AG08395 (cell line): ENCODE results near the gene CNNM4.
A peak's percentile ranks its signal among the peaks of the same experiment; 100 is the strongest.

ENCODE experiments used
- DNase-seq: peaks from one replicate; pipeline ENCODE4 v3.0.0; 2012; ENCODE audit warnings: mixed read lengths, low spot score

CNNM4 gene

DNA sequence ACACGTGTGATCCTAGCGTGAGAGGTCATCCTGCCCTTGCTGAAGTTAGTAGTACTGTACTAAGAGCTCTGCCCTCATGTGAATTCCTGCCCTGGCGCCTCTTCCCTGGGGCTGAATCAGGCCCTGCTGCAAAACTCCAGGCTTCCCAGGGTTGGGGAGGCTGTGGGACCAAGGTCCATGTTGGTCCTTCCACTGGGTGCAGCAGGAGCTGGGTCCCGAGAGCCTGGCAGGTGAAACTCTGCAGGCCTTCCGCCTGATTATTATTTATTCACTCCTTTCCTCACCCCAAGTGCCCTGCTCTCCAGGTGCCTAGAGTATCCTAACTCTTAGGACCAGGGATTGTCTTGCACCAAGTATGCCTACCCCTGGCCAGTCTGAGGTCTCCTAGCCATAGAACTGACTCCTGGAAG, 50.1 kb downstream of the CNNM4 start:
- DNase-seq: no peak

- DNase-seq: peak; percentile 44
Observed at GRCh38 chr2:96811917-96812316, 51.2 kb downstream of the CNNM4 start.

DNA sequence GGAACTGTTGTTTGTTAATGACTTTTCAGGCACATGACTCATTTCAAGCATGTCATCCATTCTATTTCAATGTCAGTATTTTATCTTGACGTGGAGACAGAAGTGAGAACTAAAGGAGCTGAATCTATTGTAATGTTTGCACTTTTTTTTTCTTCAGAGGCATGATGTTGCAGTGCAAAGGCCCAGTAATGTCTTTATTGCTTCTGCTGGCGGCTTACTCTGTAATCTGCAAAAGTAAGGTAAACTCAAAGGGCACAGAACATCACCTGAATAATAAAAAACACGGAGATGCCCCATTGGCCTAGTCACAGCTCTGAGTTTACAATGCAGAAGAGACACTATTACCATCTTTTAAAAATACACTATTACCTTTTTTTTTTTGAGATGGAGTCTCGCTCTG, 53.0 kb downstream of the CNNM4 start:
- DNase-seq: no peak

DNA sequence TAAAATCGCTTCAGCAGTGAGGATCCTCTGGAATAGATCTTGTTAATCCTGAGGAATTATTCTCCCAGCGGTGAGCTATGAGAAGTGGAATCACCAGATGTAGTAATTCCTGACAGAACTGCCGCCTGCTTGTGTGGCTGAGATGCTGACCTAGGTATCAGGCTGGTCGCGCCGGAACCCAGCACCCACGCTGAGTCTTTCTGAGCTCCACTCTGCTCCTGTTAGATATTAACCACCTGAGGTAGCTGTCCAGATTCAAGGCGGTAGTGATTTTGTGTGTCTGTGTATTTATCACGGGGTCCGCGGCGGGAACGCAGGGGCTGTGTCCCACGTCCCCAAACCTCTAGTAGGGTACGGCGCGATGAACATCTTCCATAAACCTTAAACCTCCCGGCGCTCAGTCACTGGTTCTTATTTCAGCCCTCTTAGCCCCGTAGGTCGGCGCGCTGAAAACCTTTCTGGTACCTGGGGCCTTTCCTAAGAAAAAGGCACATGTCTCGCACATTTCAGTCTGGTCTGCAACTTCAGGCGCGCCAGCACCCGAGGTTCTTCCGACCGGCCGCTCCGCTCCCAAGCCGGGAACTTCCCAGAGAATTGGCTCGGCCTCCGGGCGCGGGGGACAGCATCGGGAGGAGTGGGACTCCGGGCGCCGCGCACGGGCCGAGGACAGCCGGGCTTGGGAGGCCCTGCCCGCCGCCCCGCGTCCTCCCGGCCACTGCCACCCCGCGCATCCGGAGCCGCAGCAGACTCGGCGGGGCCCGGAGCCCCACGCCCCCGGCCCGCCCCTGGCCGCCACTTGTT, 54.8 kb downstream of the CNNM4 start:
- DNase-seq: peak; percentile 45

DNA sequence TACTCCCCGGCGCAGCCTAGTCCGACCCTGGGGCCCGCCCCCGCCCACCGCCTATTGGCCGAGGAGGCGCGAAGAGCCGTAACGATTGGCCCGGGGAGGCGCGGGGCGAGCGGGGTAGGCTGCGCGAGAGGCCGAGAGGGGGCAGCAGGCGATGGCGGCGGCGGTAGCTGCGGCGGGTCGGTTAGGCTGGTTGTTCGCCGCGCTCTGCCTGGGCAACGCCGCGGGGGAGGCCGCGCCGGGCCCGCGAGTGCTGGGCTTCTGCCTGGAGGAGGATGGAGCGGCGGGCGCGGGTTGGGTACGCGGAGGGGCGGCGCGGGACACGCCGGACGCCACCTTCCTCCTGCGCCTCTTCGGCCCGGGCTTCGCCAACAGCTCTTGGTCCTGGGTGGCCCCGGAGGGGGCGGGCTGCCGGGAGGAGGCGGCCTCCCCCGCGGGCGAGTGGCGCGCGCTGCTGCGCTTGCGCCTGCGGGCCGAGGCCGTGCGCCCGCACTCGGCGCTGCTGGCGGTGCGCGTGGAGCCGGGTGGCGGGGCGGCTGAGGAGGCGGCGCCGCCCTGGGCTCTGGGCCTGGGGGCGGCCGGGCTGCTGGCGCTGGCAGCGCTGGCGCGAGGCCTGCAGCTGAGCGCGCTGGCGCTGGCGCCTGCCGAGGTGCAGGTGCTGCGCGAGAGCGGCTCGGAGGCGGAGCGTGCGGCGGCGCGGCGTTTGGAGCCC, 55.6 kb downstream of the CNNM4 start, which contains the start of gene CNNM3:
TSS of gene CNNM3 (plus strand) at position 142 of the 709 bp plus-strand sequence. CDS start at position 152, 10 bp downstream.
- peak; percentile 99 for DNase-seq

- DNase-seq: peak; percentile 15
Observed at GRCh38 chr2:96816836-96817702, 56.4 kb downstream of the CNNM4 start.

GRCh38 chr2:96817882-96818281, 57.2 kb downstream of the CNNM4 start:
- no peak for DNase-seq

DNA sequence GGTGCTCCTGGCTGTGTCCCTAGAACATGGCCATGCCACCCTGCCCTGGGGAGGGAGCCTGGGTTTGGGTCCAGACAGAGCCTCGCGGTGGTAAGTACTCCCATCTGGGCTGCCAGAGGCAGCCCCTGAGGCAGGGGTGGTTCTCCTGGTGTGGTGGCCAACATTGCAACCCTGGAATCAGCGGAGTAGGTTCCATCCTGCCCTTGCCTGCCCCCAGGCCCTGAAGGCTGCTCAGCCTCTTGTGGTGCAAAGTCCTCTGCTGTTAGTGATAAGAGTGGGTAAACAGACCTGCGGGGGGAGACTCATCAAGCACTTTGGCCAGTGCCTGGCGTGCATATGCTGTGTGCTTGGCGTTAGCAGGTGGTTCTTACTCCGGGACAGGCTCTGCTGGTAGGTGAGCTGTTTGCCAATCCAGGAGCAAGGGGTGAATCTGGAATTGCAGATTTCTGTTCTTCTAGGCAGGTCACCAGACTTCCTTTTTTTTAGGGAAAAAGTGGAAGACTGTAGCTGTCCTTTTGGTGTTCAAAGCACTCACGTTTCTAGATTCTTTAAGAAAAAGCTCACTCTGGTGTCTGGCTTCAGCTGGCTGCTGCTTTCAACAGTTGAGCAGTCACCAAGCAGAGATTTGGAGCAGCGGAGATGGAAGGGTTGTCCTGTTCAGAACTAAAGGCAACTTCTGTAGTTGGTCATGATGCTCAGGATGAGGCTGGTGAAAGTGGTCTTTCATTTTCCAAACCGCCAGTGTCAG, 58.6 kb downstream of the CNNM4 start:
- no peak for DNase-seq

DNA sequence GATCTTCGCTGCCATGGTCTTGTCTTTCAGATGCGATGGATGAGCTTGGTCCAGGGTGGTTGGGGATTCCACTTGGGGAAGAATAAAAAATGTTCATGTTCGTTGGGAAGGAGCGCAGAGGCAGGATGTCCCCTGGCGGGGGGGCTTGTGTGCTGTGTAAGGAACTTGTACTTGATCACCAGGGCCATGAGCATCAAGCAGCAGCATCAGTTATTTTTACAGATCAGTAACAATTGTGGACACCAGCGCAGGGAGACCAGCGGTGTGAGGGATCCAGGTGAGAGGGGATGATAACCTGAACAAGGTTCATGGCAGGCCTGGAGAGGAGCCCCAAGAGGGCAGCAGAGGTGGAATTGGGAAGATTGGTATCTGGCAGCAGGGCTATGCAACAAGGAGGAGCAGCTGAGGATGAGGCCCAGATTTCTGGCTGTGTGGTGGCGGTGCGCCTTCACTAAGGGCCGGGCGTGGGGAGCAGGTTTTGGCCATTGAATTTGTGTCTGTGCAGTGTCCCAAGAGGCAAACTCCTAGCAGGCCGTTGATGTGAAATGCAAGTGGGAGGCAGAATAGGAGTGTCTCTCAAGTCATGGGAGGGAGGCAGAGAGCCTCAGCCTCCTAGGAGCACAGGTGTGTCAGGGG, 59.3 kb downstream of the CNNM4 start:
- no peak for DNase-seq

DNA sequence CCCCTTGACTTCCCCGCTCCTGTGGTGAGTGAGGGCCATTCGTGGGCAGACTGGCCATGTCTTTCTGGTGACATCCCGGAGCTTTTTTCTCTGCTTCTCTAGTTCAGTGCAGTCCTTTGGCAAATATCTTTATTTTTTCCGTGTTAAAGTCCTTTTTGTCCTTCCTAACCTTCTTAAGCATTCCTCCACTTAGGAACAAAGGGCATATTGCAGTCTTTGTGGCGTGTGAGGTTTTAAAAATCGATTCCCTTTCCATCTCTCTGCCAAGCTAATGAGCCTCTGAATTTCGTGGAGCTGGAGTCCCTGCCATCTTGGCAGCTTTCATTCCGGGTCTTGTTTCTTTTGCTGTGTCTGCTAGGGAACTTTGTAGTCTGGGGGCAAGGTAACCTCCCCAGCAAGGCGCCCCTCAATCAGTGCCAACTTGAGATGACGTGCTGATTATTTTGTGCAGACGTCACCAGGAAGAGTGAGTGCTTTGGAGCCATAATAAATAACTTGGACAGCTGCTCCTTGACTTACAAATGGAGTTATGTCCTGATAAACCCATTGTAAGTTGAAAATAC, 60.5 kb downstream of the CNNM4 start:
- no peak for DNase-seq

GRCh38 chr2:96822786-96823185, 62.1 kb downstream of the CNNM4 start:
- DNase-seq: no peak

GRCh38 chr2:96823198-96823597, 62.5 kb downstream of the CNNM4 start:
- DNase-seq: peak; percentile 37

GRCh38 chr2:96824079-96824870, 63.6 kb downstream of the CNNM4 start:
- DNase-seq: peak; percentile 22

- no peak for DNase-seq
Observed at GRCh38 chr2:96825057-96825456, 64.4 kb downstream of the CNNM4 start.

- DNase-seq: no peak
Observed at GRCh38 chr2:96826546-96827278, 66.0 kb downstream of the CNNM4 start.

DNA sequence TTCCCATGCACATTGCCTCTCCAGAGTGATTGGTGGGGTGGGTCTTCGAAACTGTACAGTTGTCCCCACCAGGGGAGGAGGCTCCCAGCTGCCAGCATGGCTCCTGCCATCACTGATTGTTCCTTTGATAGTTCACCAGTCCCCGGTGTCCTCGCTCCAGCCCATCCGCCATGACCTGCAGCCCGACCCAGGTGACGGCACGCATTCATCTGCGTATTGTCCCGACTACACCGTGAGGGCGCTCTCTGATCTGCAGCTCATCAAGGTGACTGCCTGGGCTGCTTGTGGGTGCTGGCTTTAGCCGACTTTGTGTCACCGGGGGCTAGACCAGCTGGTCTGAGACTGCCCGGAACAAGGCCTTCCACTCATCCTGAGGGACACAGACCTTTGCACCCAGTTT, 67.7 kb downstream of the CNNM4 start:
- DNase-seq: no peak

GRCh38 chr2:96828874-96829273, 68.2 kb downstream of the CNNM4 start:
- DNase-seq: no peak

GRCh38 chr2:96830044-96830562, 69.4 kb downstream of the CNNM4 start:
- no peak for DNase-seq

GRCh38 chr2:96831679-96832078, 71.0 kb downstream of the CNNM4 start:
- DNase-seq: peak; percentile 20
